Left colon (tissue), 2 donors: Measurements from ENCODE around the gene PROX2. TPM values are rescaled to one million over a fixed set of nuclear protein-coding genes. Genes with fewer than 3 reads are reported as not detected.

Source experiments
- ATAC-seq: fragments of 200-7000 bp; cut with Tn5 transposase; one replicate; pipeline ENCODE4 v1.9.1; 2020; ENCODE audit warnings: mild to moderate bottlenecking, moderate library complexity
- DNase-seq, 2 donors: peaks; one replicate each; pipeline ENCODE4 v3.0.0-alpha.2; 2020
- intact Hi-C, 2 donors: fragments of 100-400 bp; cut with DNase I in 1 of 2; cut with micrococcal nuclease in 1 of 2; formaldehyde crosslinking; loops; one replicate each; pipeline versions ENCODE4 v1.11.2 to v1.14.0; 2022; cut with DNase I, micrococcal nuclease
- total RNA-seq, 2 donors: library from RNA; stranded (reverse); fragmentation: NEBNext Ultra II Directional; extraction: Animal tissue kit (Norgen Biotek cat#: 25700); gene quantifications; one replicate each; pipeline ENCODE4 v1.2.1, GENCODE V29; 2021
- donor health status: DM: no; HTN: no; CAD: no.
- donor health status: DM: yes; HTN: yes; CAD: no.

Gene PROX2
- total RNA-seq, 2 donors from 2014 or later: not detected

DNA sequence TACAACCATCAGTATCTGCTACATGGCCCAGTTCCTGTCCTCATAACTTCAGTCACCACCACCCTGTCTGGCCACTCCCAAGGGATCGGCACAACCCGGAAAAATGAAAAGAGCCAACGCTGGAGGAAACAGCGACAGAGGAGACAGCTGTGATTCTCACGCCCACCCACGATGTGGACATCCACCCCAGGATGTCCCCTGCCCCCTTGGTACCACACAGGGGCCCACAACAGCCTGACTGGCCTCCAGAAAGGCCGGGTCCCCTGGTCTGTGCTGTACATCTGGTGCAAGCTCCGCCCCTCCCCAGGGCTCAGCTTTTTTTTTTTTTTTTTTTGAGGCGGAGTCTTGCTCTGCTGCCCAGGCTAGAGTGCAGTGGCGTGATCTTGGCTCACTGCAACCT lies 34.6 kb upstream of the PROX2 start:
- intact Hi-C loops: no loop called here
- DNase-seq (peak; percentile 48 to 54), ATAC-seq (peak; percentile 70)

DNA sequence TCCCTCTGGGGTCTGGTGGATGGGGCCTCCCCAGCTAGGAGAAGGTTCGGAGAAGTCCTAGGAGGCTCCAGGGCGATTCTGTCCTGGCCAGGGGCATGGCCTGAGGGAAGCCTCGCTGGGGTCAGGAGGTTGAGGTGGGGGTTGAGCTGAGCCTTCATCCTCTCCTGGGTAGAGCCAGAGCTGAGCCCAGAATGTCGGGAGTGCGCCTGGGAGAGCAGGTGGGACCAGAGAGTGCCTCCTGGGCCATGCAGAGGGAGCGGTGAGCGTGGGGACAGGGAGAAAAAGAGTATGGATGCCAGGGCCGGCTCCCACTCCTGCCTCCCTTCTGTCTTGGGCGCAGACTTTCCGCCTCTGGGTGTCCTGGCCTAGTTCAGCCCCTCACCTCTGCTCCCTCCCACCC lies 34.0 kb upstream of the PROX2 start:
- intact Hi-C loops: loop anchor here (5.0 kb wide), 1 partner anchor 48 kb away; no protein-coding TSS in a partner anchor
- ATAC-seq: no peak
- no peak for DNase-seq

DNA sequence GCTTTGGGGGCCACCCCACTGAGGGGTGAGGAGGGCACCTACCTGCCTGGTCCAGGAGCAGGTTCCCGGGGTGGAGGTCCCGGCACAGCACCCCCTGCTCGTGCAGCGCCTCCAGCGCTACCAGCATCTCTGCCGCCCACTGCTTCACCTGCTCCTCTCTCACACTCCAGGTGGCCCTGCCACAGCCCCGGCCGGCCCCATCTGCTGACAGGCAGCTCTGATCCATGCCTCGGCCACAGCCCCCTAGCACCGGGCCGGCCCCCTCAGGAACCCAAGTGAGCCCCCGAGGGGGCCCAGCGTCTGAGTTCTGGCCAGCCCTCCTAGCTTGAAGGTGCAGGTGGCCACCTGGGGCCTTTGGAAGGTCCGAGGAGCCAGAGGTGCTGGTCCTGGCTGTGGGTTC lies 33.6 kb upstream of the PROX2 start:
- no peak for ATAC-seq
- intact Hi-C loops: loop anchor here (5.0 kb wide), 1 partner anchor 47 kb away; no protein-coding TSS in a partner anchor
- DNase-seq: no peak

DNA sequence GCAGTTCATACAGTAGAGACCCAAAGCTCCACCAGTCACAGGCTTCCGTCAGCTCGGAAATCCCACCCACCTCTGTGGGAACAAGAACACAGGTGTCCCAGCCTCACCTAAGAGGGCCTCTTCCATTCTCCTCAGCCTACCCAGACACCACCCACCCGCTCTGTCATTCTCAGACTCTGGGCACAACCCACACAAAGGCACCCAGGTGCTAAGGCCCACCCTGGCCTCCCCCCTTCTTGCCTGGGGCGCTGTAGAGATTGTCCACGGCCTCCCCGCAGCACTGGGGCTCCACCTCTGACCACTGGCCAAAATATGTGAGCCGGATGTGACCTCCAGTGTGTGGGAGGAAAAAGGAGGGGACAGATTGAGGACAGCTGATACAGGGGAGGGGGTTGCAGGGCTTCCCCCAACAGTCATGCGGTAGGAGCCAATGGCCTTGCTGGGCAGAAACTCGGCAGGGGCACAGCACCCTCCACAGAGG lies 33.0 kb upstream of the PROX2 start:
- DNase-seq (no peak), ATAC-seq (no peak)
- intact Hi-C loops: loop anchor here (5.0 kb wide), 1 partner anchor 47 kb away; no protein-coding TSS in a partner anchor

DNA sequence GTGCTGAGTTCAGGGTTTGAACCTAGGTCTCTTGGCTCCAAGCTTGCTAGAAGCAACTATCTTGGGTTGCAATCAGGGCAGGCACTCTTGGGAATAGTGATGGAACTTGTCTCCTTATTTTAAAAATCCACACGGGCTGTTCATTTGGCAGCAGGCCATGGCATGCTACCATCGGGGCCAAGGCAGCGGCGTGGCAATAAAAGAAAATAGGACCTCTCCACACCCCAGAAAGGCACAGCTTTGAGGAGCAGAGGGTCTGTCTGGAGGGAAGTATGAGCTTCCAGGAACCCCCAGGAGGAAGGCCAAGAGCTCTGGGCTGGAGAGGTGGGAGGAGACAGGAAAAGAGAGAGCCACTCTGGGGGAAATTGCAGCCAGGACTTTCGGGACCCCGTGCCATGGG lies 31.8 kb upstream of the PROX2 start:
- no peak for ATAC-seq
- intact Hi-C loops: loop anchor here (5.0 kb wide), 1 partner anchor 45 kb away; no protein-coding TSS in a partner anchor
- no peak for DNase-seq

DNA sequence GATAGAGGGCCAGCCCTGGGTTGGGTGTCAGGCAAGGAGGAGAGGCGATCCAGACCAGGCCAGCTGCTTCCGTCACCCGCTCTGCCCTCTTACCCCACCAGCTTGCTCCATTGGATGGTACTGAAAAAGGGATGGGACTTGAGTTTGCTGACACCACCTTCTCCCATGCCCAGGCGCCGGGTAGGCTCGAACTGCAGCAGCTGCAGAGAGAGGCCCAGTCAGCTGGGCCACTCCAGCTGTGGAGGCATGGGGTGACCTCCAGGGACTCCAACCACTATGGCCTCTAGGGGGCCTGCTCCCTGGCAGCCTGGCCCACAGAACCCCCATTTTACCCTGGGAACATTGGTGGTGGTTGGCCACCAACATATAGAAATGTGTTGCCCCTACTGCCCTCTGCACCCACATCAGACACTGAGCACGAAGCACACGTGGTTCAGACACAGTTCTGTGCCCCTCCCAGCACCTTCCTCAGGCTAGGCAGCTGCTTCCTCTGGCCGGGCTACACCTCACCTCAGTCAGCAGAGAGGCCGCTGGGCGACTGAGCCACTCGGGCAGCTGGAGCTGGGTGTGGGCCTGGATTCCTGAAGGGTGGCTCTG lies 31.1 kb upstream of the PROX2 start:
- DNase-seq (peak; percentile 49 to 51), ATAC-seq (peak; percentile 66)
- intact Hi-C loops: loop anchor here (5.0 kb wide), 1 partner anchor 45 kb away; no protein-coding TSS in a partner anchor

DNA sequence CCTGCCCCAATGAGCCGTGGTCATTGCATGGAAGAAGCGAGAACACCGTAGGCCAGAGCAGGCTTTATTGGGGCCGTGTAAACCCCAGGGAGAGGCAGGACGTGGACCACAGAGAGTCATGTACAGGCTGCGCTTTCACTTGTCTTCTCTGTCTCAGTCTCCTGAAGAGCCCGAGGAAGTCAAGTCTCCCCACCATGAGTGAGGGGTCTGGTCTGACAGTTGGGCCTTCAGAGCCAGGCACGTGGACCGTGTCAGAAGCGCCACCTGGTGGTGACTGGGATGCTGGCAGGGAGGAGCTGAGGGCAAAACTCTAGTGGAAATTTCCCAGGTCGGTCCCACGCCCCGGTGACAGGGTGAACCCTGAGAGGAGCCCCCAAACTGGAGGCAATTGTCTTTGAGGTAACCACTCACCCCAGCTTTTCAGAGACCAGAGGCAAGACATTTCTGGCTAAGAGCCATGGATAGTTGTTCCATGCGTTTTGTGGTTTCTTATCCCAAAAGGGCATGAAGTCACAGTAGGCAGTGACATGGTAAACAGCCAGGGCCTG lies 29.7 kb upstream of the PROX2 start:
- DNase-seq (peak in 1 of 2 donors; percentile 84), ATAC-seq (peak; percentile 39)
- intact Hi-C loops: loop anchor here (5.0 kb wide), 1 partner anchor 43 kb away; no protein-coding TSS in a partner anchor

DNA sequence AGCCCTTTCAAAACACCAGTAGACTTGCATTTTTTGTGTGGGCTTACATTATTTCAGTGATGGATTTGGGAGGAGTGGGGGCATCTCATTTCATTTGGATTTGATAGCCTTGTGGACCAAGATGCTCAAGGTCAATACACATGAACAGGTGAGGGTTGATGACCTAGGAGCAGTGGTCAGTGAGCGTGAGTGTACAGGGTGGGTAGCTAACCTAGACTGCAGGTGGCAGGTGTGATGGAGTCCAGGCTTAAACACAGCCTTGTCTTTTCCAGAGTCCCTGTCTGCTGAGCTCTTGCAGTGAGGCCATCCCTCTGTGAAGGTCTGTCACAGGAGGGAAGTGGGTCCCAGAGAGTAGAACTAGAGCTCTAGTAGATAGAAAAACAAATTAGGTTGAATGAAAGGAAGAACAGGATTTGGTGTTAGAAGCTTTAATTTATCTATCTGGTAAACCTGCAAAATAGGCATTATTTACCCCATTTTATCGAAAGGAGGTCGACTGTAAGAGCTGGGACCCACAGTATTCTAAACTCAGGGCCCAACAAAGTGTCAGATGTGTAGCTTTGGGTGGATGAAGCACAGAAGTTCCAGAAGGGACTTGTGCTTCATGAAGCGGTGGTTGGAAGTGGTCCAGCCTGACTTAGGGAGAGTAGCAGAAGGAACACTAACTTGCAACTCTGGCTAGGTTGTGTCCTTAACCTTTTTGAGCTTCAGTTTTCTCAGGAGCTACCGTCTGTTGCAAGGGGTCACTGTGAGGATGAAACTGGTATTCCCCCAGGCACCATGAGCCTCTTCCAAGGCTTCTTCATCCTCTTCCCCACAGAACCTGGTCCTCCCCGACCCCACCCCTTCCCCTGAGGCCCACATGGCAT lies 28.9 kb upstream of the PROX2 start:
- no peak for DNase-seq
- intact Hi-C loops: loop anchor here (5.0 kb wide), 1 partner anchor 43 kb away; no protein-coding TSS in a partner anchor
- ATAC-seq: no peak

DNA sequence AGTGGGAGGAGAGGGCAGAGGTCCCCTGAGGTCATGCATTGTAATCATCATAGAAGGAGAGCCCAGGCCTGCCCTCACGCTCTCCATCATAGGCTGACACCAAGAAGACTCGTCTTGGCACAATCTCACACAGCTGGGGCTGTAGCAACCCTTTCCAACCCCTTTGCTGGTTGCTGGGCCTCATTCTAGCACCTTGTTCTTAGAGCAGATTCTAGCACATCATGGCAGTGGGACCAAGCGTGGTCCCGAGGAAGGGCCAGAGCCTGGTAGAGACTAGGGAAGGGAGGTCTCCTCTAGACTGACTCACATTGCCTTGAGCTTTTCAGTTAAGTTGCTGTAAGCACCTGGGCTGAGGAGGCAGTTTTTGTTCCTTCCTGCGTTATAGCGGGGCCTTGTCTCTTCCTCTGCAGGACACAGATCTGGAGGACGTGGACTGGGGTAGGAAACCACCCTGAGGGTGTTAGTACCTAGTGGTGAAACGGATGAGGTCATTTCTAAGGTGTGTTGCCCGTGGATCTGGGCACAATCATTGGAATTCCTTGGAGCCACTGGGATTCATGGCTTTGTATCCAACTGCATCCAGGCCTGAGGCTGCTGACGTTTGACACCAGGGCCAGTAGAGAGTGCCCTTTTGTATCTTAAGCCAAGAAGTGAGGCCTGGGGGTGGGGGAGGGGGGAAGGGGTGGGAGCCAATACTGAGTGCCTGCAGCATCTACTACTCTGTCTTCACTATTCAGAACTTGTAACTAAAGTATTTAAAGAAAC lies 27.2 kb upstream of the PROX2 start:
- ATAC-seq (no peak), DNase-seq (no peak)
- intact Hi-C loops: no loop called here

DNA sequence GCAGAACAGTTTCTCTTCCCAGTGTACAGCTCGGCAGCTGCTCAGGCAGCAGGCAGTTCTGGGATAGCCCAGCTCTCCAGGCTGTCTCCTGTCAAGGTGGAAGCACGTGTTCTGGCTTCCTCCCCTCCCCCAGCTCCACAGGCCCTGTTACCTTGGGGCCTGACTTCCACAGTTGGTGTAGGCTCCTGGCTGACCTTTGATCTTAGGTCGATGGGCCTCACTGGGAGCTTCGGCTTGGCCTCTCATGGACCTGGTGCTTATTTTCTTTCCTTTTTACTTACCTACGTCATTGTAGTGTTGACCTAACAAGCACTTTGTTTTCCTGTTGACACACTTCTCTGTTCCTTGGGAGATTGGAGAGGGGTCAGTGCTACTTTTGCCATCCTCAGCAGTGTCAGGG lies 22.7 kb upstream of the PROX2 start:
- ATAC-seq (peak; percentile 29), DNase-seq (no peak)
- intact Hi-C loops: no loop called here

DNA sequence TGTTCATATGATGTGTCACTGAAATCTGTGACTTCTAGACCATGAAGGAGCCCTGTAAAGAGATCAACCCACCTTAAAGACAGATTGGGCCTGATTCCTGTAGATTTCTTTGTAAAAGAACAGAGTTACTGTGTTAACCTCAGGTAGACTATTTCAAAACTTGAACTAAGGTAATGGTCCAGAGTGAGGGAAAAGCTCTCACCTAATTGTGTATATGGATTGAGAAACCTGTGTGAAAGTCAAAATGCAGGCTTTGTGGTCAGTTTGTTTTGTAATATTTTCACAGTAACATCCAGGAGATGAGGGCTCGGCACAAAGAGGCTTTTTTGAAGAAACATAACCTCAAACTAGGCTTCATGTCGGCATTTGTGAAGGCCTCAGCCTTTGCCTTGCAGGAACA lies 22.1 kb upstream of the PROX2 start:
- ATAC-seq: no peak
- intact Hi-C loops: no loop called here
- no peak for DNase-seq

DNA sequence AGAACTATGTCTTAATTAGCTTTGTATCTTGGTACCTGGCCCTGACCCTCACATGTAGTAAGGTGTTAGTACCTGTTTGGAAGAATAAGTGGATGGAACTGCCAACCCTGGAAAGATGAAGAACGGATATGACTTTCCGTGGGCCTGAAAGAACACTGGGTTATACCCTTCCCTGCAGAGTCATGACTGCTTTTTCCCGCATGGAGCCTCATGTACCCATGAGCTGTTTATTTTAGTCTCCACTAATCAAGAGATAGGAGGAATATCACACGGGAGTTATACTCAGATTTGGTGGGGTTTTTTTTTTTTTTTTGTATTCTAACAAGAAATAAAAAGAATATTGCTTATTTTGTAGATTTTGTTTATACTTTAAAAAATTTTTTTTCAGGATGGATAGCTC lies 21.7 kb upstream of the PROX2 start:
- DNase-seq (no peak), ATAC-seq (no peak)
- intact Hi-C loops: no loop called here

DNA sequence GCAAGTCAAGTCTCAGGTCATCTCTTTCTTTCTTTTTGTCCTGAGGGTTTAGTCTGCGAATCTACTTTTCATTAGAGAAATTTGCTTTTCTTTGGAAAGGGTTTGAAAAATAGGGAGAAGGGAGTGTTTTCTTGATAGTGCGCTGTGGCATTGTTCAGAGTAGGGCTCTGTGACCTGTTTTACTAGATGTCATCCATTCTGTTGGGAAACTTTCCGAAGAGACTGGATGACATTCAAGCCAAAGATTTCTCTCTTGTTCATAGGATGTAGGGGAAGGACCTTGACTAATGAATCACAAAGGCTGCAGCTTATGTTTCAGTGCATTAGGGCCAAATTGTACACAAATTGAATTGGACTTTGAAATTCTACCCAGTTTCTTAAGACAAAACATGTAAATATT lies 20.5 kb upstream of the PROX2 start:
- intact Hi-C loops: no loop called here
- DNase-seq (no peak), ATAC-seq (no peak)

DNA sequence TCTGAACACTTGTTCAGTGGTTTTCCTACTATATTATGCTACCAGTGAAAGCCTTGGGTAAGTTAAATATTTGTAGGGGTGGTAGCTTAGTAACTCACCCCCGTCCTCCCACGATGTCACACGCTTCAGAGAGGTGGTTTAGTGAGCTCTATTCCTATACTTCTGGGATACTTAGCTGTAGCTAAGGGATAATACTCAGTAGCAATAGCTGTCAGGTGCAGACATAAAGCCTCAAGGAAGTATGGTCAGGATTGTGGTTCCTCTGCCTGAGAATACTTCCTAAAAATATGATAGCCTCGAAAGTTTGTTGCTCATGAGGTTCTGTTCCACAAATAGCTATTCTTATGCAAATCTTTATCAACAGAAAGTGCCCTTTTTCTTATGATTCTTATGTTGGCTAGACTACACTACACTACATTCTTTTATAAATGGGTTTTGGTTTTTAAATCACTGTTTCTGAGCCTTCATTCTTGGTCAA lies 17.7 kb upstream of the PROX2 start:
- DNase-seq (no peak), ATAC-seq (no peak)
- intact Hi-C loops: no loop called here

DNA sequence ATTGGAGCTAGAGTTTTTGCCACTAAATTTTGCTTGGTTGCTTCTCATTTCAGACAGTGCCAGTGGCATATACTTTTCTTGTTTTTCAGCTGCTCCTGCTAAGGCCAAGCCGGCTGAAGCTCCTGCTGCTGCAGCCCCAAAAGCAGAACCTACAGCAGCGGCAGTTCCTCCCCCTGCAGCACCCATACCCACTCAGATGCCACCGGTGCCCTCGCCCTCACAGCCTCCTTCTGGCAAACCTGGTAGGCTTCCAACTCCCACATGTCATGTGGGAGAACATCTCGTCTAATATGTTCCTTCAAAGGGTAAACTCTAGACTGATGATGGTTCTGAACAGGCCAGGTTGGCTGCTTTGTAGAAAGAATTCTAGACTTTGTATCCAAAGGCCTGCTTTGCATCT lies 16.8 kb upstream of the PROX2 start:
- intact Hi-C loops: no loop called here
- no peak for ATAC-seq

DNA sequence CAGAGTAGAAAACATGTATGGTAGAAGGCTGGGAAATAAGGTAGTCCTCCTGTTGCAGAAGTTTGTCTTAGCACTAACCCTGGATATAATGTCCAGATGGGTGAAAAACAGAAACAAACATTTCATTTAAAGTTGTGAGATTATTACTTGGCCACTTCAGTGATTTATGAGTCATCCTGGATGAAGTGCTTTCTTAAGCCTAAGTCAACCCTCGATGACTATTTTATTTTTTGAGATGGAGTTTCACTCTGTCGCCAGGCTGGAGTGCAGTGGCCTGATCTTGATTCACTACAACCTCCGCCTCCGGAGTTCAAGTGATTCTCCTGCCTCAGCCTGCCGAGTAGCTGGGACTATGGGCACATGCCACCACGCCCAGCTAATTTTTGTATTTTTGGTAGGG lies 15.9 kb upstream of the PROX2 start:
- no peak for DNase-seq
- intact Hi-C loops: no loop called here
- no peak for ATAC-seq

More for the DNA sequence above, 16.8 kb upstream of the PROX2 start:
- no peak for DNase-seq

DNA sequence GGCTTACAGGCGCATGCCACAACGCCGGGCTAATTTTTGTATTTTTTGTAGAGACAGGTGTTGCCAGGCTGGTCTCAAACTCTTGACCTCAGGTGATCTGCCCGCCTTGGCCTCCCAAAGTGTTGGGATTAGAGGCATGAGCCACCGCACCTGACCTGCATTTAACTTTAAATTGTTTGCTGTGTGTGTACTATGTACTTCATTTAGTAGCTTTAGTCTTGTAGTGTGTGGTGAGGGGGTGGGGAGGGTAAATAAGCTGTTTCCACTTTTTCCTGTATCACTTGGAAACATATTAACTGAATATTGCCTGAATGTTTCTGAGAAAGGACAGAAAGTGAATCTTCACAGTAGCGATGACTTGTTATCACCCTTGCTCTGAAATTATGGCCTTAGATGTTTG lies 14.3 kb upstream of the PROX2 start:
- intact Hi-C loops: no loop called here
- ATAC-seq (no peak), DNase-seq (no peak)

DNA sequence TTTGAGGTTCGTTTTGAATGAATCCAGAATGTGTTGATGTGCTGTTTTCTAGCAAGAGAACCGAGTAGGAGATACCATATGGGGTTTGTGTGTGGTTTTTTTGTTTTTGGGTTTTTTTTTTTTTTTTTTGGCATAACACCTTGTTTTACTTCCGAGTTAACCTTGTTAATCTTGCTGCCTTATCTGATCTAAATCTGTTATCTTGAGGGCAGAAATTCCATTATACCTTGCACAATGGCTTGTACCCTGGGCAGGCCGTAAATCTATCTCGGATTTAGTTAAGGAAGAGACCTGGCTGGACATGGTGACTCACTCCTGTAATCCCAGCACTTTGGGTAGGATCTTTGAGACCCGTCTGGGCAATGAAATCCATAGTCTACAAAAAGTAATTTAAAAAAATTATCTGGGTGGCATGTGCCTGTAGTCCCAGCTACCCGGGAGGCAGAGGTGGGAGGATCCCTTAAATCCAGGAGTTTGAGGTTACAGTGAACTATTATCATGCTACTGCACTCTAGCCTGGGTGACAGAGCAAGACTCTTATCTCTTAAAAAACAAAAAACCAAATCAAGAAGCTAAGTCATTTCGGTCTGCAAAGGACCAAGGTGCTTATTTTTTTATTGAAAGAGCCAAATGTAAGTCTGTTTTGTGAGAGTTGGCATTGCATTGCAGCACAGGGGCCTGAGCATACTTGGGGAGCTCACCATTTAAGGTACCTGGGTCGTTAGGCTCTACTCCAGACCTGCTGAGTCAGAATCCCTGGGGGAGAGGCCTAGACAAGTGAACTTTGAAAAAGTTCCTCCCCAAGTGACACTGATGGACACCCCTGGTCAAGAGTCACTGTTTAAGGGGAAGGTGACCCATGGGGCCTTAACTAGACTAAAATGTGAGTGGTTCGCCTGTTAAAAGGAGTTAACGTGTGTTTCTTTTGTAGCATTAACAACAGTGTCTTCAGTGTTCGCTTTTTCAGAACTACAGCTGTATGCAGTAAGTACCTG lies 12.5 kb upstream of the PROX2 start:
- DNase-seq: no peak
- peak; percentile 87 for ATAC-seq
- intact Hi-C loops: no loop called here
